ENCODE results near the gene RSL1D1.

DNA sequence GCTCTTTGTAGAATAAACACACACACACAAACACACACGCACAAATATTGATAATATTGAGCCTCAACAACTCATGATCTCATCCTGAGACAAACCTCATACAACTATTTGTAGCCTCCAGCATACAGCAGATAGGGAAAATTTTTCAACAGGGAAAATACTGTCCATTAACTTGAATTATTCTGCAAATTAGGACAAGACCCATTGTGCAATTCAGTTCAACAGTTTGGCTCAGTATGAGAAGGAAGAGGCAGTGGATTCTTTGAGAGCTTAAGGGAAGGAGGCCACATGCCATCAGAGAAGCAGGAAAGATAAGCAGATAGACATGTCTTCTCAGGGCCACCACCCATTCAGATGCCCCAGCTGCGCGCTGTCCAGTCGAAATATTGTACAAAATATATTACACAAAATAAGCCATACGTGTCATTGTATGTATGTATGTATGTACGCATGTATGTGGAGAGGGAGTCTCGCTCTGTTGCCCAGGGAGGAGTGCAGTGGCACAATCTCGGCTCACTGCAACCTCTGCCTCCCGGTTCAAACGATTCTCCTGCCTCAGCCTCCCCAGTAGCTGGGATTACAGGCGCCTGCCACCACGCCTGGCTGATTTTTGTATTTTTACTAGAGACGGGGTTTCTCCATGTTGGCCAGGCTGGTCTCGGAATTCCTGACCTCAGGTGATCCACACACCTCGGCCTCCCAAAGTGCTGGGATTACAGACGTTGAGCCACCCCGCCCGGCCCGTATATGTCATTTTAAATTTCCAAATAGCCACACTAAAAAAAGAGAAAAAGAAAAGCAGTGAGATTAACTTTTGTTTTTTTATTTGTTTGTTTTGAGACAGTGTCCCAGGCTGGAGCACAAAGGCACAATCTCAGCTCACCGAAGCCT lies 56.1 kb downstream of the RSL1D1 start:
- TF ChIP-seq, protein P1, sequence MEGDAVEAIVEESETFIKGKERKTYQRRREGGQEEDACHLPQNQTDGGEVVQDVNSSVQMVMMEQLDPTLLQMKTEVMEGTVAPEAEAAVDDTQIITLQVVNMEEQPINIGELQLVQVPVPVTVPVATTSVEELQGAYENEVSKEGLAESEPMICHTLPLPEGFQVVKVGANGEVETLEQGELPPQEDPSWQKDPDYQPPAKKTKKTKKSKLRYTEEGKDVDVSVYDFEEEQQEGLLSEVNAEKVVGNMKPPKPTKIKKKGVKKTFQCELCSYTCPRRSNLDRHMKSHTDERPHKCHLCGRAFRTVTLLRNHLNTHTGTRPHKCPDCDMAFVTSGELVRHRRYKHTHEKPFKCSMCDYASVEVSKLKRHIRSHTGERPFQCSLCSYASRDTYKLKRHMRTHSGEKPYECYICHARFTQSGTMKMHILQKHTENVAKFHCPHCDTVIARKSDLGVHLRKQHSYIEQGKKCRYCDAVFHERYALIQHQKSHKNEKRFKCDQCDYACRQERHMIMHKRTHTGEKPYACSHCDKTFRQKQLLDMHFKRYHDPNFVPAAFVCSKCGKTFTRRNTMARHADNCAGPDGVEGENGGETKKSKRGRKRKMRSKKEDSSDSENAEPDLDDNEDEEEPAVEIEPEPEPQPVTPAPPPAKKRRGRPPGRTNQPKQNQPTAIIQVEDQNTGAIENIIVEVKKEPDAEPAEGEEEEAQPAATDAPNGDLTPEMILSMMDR (IDR thresholded peaks at IDR 0.05) = no peak
- TF ChIP-seq POLR2A (IDR thresholded peaks at IDR 0.05) = no peak
- TF ChIP-seq POLR2AphosphoS5 (IDR thresholded peaks at IDR 0.05; ENCODE audit: insufficient read depth in 1 of 2, low read depth in 1 of 2) = no peak
